ENCODE results near the gene ST8SIA4.
"Not testable (repeated sequence)": the region's sequence is repeated elsewhere in the genome, so short reads cannot be mapped to it uniquely, and the experiment has no call there.

Gene ST8SIA4

DNA sequence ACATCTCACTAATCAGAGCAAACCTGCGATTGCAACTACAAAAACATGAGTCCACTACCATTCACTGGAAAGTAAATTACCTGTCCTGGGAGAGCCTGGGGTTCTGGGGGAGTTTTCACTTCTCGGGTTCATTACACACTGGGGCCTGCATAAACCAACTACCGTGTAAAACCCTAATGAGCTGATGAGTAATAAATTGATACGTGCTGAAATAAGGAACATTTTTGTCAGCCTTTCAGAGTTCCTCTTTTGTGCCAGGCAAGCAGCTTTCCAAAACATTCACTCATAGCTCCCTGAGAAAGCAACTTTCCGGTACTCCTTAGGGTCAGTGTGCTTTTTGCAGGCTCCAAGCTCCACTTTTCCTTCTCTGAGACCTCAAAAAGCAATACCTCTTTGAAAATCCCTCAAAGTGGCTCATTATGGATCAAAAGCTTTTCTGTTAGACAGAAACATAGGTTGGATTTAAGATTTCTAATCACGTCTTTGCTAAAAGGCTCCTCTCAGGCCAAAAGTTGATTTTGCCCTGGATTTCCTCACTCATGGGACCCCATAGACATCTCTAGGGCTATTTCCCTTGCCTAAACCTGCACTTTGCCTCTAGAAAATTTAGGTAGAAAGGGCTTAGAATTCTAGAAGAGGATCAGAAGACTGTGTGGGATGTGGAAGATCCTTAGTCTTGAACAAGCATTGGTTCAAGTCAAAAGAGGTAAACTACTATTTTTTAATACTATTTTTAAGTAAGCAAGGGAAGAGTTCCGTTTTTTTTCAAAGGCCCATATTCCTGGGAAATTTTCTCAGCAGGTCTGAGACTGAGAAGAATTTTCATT, 74.8 kb downstream of the ST8SIA4 start:
- DNase-seq, result no peak

DNA sequence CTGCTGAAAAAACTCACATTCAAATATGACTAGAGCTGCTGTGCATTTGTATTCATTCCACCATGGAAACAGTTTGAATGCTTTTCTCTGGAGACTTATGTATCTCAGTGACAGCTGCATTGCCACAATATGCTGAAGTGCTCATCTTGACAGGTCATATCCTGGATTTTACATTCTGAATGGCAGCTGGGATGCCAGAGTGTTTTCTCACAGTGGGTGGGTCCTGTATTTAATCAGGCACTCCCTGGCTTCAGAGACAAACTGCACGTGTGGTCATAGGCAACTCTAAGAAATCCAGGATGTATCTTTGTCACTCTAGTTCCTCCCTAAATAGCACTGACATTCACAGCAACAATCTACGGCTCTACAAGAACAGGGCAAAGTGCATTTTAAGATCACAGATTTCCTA, 75.6 kb downstream of the ST8SIA4 start:
- peak; percentile 81 for DNase-seq

DNA sequence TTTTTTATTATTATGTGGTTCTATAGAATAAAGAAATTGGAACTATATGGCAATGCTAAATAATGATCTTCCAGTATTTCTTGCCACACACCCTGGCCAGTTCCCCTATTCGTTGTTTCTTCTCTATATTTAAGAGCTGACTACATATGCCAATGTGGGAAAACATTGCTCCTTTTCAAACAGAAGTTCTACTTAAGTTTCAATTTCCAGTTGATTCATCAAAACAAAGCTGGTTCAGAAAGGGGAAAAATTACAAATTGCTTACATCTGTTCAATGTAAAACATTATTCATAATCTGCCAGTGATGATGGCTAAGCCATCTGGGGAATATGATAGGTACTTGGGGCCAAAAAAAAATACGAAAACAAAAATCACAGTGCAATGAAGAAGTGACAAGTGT, 76.9 kb downstream of the ST8SIA4 start:
- peak; percentile 70 for DNase-seq

DNA sequence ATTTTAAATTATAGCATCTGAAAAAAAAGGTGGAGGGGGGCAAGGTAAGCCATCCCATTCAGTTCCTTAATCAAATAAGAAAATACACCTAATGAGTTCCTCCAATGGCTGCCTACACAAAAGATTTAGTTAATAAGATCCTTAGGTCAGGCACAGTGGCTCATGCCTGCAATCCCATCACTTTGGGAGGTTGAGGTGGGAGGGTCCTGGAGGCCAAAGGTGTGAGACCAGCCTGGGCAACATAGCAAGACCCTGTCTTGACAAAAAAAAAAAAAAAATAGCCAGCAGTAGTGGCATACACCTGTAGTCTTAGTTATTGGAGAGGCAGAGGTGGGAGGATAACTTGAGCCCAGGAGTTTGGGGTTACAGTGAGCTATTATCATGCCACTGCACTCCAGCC, 78.4 kb downstream of the ST8SIA4 start:
- no peak for DNase-seq

DNA sequence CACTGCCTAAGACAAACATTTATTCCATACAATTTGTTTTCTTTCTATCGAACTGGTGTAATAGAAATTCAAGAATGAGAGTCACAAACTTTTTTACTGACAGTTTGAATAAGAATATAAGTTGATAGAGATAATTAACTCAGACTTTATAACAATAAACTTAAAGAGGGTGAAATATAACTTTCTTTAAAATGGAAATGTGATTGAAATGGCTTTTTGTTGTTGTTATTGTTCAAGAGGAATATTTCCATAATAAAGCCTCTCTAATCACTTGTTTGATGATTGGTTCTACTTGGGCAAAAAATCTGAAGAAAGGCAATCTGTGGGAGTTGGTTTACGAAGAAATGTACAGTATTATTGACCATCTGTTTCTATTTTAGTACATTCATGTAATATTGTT, 79.3 kb downstream of the ST8SIA4 start:
- DNase-seq, result peak; percentile 2

DNA sequence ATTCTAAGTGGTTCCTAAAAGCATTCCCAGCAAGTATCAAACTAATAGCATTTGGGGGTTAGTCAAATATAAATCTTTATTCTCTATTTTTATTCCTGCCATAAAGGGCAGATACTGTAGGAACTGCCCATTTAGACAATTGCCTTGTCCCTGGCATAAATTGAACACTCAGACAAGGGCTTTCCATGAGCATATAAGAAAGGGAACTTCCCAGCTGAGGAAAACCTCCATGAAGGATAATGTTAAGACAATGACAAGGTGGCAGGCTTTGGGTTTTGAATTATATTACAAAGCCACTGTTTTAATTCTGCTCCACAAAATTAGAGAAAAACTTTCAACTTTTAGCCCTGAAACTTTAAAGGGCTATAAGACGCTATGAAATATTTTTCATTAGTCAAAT, 81.3 kb downstream of the ST8SIA4 start:
- DNase-seq, result no peak

DNA sequence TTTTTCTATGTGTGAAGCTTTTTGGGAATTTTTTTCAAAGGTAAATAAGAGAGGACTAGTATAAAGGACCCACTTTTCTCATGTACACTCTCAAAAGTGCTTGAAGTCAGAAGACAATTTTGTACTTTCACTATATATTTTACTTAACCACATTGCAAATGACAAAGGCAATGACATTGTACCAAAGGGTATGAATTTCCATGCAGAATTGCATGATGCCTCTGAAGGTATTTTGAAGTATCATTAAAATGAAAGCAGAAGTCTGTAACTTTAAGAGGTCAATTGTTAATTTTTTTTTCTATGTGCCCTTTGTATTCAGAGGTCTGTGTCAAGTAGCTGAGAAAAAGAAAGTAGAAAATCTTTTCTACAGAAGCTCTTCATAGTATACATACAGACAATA, 84.7 kb downstream of the ST8SIA4 start:
- DNase-seq, result no peak

DNA sequence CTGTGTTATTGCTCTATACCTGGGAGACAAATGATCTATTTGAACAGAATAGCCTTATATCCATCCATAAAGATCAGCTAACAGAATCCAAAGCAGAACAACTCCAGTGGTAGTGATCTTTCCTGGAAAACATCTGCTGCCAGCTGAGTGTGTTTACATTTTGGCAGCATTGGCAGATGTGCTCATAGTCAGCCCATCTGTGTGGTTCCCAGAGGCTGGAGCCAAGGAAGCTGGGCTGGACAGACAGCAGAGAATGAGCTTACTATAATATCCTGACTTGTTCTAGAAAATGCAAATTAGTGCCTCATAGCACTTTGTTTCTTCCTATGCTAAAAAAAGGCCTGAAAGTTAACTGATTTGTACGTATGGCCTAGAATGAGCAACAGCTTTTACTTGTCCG, 99.7 kb downstream of the ST8SIA4 start:
- peak; percentile 41 for DNase-seq

DNA sequence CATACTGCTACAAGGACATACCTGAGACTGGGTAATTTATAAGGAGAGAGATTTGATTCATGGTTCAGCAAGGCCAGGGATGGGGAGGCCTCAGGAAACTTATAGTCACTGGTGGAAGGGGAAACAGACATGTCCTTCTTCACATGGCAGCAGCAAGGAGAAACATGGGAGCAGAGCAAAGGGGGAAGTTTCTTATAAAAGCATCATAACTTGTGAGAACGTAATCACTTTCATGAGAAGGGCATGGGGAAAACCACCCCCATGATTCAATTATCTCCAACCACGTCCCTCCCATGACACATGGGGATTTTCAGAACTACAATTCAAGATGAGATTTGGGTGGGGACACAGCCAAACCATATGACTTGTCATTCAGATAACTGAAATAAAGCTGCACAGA, 100.9 kb downstream of the ST8SIA4 start:
- DNase-seq, result no peak

DNA sequence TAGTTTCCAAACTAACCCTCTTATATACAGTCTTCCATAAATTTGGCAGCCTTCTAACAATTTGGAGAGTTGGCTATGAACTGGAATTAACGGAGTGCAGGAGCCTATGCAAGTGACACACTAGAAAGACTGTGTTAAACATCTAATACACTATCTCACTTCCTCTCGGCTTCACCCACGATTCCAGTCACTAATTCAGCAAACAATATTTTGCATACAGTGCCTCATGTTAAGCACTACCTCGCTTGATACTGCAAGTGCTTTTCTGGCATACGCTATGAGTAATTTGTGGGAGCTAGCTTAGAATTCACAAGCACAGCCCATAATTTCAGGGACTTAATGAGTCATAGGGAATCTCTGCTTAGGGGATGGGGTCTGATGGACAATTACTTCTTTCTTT, 102.5 kb downstream of the ST8SIA4 start:
- no peak for DNase-seq

DNA sequence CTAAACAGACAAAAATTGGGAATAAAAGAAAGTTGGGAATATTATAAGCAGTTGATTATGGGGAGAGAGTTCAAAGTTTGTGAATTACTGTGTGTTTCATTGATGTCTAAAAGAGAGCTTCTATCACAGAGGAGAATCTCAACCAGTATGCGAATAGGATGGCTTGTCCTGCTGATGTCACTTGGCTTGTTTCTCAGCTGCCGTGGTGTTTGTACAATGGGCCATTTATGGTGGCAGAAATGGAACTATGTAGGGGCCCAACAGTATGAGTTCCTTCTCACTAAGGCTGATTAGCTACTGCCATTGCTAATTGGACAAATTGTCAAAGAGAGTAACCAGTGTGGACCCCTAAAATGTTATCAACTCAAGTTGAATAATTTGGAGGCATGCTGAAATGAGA, 103.9 kb downstream of the ST8SIA4 start:
- no peak for DNase-seq

DNA sequence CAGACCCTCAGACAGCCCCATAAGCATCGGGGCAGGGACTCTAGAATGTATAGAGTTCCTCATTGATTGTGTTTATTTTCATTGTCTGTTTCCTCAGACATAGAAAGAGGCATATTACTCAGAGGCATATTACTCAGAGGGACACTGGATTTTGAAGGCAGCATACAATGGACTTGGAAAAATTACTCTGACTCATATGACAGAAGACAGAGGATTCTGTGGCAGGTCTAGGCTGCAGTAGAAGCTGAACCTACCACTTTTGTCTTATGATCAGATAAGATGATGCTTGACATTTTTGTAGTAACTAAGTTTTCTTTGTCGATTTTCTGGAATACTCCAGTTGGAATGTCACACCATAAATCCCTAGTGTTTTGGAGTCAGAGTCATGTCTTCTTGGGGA, 105.2 kb downstream of the ST8SIA4 start:
- DNase-seq, result no peak

DNA sequence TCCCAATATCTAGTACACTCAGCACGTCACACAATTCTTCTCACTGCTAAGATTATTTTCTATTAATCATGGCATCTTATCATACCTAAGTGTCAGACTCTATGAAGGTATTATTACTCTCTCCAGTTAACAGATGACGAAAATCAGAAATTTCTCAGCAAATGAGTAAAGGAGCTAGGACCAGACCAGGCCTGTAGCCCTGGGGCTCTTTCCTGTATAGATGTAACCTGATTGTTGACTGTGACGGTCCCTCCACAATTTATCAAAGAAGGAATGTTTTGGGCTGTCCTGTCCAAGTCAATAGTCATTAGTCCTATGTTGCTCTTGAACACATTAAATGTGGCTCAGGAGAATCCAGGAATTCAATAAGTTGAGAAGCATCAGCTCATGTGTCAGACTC, 106.2 kb downstream of the ST8SIA4 start:
- DNase-seq, result no peak

DNA sequence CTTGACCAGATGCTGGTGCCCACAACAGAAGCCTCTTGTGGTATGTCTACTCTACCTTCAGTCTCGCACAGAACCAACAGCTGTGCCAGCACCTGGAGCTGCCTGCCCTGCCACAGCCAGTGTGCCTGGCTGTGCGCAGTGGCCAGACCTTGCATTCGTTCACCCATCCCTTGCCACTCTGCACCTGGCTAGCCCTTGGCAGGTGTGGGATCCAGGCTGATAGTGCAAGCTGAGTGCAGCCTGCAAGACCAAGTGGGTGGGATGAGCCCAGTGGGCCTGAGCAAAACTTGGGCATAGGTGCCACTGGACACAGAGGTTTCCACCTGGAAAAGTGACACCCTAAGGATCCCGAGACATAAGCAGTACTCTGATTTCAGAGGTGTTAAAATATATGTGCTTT, 108.2 kb downstream of the ST8SIA4 start:
- no peak for DNase-seq

DNA sequence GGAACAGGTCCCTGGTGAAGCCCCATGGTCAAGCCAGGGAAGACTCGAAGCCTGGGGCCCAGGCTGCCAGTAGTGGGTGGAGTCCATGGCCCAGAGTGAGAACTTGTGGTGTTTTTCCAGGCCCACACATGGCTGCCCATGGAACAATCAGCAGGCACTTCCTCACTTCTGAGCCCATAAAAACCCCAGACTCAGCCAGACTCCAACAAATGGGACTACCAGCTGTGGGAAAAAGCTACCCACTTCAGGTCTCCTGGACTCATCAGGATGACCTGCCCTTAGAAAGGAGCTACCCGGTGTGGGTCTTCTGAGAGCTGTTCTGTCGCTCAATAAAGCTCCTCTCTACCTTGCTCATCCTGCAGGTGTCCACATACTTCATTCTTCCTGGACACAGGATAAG, 108.9 kb downstream of the ST8SIA4 start:
- no peak for DNase-seq

DNA sequence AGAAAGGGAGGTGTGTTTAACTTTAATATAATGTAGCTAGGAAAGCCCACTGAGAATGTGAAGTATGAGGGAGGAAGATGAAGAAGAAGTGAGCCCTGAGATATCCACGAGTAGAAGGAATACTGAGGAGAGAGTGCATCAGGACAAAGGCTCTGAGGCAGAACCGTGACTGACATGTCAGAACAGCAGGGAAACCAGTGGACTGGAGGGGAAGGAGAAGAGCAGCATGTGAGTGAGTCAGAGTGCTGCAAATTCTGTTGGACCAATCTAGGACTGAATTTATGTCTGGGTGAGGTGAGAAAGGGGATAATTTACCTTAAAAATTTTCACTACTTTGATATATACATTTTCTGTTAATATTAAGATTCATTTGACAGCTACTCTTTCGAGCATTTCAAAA, 110.3 kb downstream of the ST8SIA4 start:
- DNase-seq, result no peak

DNA sequence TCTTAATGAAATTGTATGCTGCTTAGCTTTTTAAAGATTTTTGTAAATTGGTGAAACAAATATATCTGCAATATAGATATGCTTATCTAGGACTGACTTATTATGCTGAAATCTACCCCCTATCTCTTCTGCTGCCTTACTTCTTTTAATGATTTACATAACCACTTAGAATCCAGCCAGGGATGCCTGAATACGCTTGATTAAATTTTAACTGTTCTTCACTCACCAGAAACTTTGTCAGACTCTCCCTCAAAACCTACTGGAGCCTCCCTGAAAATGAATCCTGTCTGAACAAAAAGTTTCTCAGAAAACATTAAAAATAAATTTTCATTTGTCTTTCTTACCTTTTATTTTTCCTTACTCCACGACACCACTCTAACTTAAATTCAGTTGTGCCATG, 111.7 kb downstream of the ST8SIA4 start:
- DNase-seq, result no peak

DNA sequence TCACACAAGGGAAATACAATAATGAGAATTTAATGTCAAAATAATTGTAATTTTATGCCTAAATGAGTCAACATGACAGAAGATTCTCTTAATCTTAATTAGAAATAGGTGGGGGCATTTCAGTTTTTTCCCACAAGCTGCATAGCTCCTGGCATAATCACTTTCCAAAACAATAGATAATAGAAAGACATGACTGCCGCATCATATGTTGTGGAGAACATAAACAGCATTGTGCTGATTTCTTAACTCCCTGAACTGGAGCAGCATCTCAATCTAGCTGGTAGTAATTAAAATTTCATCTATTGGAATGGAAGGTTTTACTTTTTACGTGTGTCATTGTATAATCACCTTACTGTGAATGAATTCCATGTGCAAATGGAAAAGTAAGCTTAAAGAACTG, 112.1 kb downstream of the ST8SIA4 start:
- no peak for DNase-seq

DNA sequence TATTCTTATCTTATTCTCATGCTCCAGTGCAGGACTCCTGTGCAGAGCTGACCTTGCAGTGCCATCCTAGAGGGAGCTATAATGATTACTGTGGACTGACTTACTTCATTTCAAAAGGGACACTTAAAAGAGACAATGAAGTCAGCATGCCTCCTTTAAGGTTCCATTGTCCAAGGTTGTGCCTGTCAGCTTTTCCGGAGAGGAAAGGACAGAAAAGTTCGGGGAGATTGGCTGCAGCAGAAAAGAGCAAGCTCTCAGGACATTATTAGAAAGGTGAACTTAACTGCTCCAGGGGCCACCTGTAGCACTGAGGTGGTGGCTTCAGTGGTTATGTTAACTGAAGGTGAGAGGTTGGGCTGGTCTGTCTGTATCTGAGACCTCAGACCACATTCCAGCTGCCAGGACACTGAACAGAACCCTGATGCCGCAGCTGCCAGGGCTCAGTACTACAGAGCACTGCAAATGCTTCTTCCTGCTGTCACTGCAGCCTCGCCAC, 112.9 kb downstream of the ST8SIA4 start:
- DNase-seq, result no peak

DNA sequence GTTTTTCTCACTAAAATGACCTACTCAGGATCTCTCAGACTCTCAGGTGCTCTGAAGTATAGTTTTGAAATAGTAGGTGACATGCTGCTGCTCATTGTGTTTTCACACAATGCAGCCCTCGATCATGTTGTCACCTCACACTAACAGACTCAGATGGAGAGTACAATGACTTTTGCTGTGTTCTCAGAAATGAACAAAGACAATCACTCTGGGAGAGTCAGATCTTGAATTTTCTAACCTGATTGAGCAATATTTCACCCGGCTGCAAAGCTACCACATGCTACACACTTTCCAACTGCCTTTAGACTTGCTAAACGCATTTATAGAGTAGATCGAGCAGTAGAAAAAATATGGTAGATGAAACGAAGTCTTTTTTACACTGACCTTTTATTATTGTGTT, 113.4 kb downstream of the ST8SIA4 start:
- no peak for DNase-seq

DNA sequence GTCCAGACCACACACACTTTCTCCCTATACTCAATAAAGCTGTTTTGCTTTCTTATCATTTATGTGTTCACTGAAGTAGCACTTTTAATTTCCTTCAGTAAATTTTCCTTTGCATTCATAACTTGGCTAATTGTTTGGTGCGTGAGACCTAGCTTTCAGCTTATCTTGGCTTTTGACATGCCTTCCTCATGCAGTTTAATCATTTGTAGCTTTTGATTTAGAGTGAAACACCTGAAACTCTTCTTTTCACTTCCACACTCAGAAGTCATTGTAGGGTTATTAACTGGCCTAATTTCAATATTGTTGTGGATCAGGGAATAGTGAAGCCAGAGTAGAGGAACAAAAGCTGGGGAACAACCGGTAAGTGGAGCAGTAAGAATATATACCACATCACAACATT, 114.7 kb downstream of the ST8SIA4 start:
- DNase-seq, result no peak

DNA sequence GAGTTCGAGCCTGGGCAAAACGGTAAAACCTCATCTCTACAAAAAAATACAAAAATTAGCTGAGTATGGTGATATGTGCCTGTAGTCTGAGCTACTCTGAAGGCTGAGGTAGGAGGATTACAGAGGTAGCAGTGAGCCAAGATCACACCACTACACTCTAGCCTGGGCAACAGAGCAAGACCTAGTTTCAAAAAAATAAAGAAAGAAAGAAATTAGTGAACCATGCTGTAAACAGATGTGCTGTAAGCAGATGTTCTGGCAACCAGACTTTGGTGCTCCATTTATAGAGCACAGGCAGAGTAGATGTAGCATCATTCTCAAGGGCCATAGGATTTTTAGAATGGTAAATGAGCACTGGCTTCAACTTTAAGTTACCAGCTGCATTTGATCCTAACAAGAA, 115.4 kb downstream of the ST8SIA4 start:
- DNase-seq, result no peak

DNA sequence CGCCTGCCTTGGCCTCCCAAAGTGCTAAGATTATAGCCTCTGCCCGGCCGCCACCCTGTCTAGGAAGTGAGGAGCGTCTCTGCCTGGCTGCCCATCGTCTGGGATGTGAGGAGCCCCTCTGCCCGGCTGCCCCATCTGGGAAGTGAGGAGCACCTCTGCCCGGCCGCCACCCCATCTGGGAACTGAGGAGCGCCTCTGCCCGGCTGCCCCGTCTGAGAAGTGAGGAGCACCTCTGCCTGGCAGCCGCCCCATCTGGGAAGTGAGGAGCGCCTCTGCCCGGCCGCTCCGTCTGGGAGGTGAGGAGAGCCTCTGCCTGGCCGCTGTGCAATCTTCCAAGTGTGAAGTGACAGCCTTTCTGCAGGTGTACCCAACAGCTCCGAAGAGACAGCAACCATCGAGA, 117.5 kb downstream of the ST8SIA4 start:
- not testable (repeated sequence) for DNase-seq

DNA sequence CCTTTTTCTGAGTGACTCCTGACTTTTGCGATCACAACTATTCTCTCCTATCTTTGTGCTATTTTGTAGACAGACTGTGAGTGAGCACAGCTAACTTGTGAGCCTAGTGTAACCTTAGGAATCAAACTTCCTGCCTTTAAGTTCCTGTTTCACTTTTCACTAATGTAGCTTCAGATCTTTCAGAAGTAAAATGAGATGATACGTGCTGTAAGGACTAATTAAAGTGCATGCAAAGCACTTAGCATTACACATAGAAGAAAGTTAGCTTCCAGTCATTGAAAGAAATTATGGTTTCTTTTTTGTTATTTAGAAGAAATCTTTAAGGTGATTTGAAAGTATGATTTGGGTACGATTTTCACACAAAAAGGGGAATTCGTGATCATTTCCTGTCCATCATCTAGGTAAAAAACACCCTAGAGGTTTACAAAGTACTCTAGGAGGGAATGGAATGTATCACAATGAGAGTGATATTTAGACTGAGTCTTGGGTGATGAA, 122.7 kb downstream of the ST8SIA4 start:
- DNase-seq, result no peak

All from NCI-H524 treated with DMSO at 0.1 percent for 48 hours (cell line).